ENCODE data around the gene TMEM132C.

DNA sequence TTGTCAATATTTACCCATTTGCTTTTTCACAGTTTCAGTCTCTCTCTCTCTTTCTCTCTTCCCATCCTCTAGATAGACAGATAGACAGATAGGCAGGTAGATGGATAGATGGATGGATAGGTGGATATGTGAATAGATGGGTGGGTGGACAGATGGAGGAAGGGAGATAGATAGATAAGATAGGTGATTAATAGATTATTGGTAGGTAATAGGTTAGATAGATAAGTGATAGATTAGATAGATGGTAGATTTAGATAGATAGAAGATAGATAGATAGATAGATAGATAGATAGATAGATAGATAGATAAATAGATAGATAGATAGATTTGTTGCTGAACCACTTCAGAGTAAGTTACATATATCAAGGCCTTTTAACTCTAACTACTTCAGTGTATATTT lies 408.6 kb downstream of the TMEM132C start:
- TF ChIP-seq EP300 (IDR thresholded peaks at IDR 0.05) (no peak), CHD2 (IDR thresholded peaks at IDR 0.05; ENCODE audit: low read length, partially characterized antibody) (no peak), KDM1A (IDR thresholded peaks at IDR 0.05; ENCODE audit: low read depth) (no peak), ZNF302 (CRISPR knock-in tag; IDR thresholded peaks at IDR 0.05) (no peak), POLR2A (IDR thresholded peaks at IDR 0.05; ENCODE audit: low read length) (no peak), RNF2 (IDR thresholded peaks at IDR 0.05; ENCODE audit: borderline replicate concordance, low read depth) (no peak), ESRRA (IDR thresholded peaks at IDR 0.05; ENCODE audit: borderline replicate concordance, low read length) (no peak), NFE2L2 (conservative IDR thresholded peaks at IDR 0.05; ENCODE audit: low read length) (no peak)
- TF ChIP-seq, protein P1, sequence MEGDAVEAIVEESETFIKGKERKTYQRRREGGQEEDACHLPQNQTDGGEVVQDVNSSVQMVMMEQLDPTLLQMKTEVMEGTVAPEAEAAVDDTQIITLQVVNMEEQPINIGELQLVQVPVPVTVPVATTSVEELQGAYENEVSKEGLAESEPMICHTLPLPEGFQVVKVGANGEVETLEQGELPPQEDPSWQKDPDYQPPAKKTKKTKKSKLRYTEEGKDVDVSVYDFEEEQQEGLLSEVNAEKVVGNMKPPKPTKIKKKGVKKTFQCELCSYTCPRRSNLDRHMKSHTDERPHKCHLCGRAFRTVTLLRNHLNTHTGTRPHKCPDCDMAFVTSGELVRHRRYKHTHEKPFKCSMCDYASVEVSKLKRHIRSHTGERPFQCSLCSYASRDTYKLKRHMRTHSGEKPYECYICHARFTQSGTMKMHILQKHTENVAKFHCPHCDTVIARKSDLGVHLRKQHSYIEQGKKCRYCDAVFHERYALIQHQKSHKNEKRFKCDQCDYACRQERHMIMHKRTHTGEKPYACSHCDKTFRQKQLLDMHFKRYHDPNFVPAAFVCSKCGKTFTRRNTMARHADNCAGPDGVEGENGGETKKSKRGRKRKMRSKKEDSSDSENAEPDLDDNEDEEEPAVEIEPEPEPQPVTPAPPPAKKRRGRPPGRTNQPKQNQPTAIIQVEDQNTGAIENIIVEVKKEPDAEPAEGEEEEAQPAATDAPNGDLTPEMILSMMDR (IDR thresholded peaks at IDR 0.05) = no peak
